ENCODE measurements around the gene NOCT.
"Not testable (repeated sequence)": the region's sequence is repeated elsewhere in the genome, so short reads cannot be mapped to it uniquely, and the experiment has no call there.

Gene NOCT

GRCh38 chr4:139053909-139054308 lies 38.3 kb downstream of the NOCT start:
- no peak for DNase-seq

- DNase-seq = no peak
These were observed 39.4 kb downstream of the NOCT start for GRCh38 chr4:139054791-139055505.

GRCh38 chr4:139059026-139059425 lies 43.4 kb downstream of the NOCT start:
- not testable (repeated sequence) for DNase-seq

GRCh38 chr4:139060591-139060990 lies 45.0 kb downstream of the NOCT start:
- no peak for DNase-seq

GRCh38 chr4:139076016-139076744 lies 60.6 kb downstream of the NOCT start:
- DNase-seq = no peak

- DNase-seq = no peak
These were observed 62.2 kb downstream of the NOCT start for GRCh38 chr4:139077567-139078355.

- no peak for DNase-seq
These were observed 63.3 kb downstream of the NOCT start for GRCh38 chr4:139078926-139079325.

- DNase-seq = peak; percentile 94
These were observed 67.4 kb downstream of the NOCT start for GRCh38 chr4:139082750-139083606.

GRCh38 chr4:139083607-139083955 lies 68.0 kb downstream of the NOCT start:
- DNase-seq = peak; percentile 67

GRCh38 chr4:139083956-139084803 lies 68.6 kb downstream of the NOCT start:
- DNase-seq = peak; percentile 91

GRCh38 chr4:139084804-139085093 lies 69.2 kb downstream of the NOCT start:
- no peak for DNase-seq

GRCh38 chr4:139085141-139085540 lies 69.6 kb downstream of the NOCT start:
- no peak for DNase-seq

- DNase-seq = no peak
These were observed 76.7 kb downstream of the NOCT start for GRCh38 chr4:139092271-139092670.
